Tibial nerve (tissue), 4 donors: Measurements from ENCODE around the gene TATDN3.
"Not testable (repeated sequence)": the region's sequence is repeated elsewhere in the genome, so short reads cannot be mapped to it uniquely, and the experiment has no call there.

Source experiments
- EP300 ChIP-seq, 2 donors: sonication (generic); formaldehyde crosslinking; IDR thresholded peaks; one replicate each; pipeline ENCODE4 v1.6.1; 2017; ENCODE audit warnings: antibody characterized with exemption in 2 of 2, mild to moderate bottlenecking in 1 of 2
- POLR2A ChIP-seq, 2 donors: fragments of 450-650 bp; IDR thresholded peaks; one replicate each; pipeline ENCODE4 v1.6.1; 2017; ENCODE audit warnings: antibody characterized with exemption in 2 of 2, mild to moderate bottlenecking in 2 of 2, moderate library complexity in 2 of 2
- TF ChIP-seq, protein P1 (sequence below), 5 experiments: fragments of 200-600 bp in 3 of 5; fragments of 450-650 bp in 2 of 5; sonication (generic) in 3 of 5; IDR thresholded peaks; one replicate each; pipeline ENCODE4 v1.5.1; 2016 to 2019; ENCODE audit warnings: antibody characterized with exemption in 5 of 5, mild to moderate bottlenecking in 3 of 5, moderate library complexity in 2 of 5

DNA sequence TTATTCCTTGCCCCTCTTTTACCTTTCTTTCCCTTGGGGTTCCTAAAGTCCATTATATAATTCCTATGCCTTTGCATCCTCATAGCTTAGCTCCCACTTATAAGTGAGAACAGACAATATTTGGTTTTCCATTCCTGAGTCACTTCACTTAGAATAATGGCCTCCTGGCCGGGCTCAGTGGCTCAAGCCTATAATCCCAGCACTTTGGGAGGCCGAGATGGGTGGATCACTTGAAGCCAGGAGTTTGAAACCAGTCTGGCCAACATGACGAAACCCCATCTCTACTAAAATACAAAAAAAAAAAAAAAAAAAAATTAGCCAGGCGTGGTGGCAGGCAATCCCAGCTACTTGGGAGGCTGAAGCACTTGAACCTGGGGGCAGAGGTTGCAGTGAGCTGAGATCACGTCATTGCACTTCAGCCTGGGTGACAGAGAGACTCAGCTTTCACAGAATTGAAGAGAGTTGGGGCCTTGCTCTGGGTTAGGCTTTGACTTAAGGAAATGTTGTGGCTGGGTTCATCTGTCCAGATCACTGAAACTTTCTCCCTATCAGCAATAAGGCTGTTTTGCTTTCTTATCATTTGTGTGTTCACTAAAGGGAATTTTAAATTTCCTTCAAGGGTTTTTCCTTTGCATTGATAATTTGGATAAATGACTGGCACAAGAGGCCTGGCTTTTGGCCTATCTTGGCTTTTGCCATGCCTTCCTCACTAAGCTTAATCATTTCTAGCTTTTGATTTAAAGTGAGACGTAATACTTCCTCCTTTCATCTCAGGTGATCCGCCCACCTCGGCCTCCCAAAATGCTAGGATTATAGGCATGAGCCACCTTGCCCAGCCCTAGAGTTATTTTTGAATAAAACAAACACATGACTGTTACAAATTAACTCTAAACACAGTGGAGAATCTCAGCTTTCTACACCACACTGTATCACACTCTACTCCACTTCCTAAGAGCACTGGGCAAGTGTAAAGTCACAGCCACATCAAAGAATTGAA is 41.8 kb downstream of the TATDN3 start:
- not testable (repeated sequence) for TF ChIP-seq POLR2A, EP300 (IDR thresholded peaks at IDR 0.05)
- TF ChIP-seq, protein P1, sequence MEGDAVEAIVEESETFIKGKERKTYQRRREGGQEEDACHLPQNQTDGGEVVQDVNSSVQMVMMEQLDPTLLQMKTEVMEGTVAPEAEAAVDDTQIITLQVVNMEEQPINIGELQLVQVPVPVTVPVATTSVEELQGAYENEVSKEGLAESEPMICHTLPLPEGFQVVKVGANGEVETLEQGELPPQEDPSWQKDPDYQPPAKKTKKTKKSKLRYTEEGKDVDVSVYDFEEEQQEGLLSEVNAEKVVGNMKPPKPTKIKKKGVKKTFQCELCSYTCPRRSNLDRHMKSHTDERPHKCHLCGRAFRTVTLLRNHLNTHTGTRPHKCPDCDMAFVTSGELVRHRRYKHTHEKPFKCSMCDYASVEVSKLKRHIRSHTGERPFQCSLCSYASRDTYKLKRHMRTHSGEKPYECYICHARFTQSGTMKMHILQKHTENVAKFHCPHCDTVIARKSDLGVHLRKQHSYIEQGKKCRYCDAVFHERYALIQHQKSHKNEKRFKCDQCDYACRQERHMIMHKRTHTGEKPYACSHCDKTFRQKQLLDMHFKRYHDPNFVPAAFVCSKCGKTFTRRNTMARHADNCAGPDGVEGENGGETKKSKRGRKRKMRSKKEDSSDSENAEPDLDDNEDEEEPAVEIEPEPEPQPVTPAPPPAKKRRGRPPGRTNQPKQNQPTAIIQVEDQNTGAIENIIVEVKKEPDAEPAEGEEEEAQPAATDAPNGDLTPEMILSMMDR (IDR thresholded peaks at IDR 0.05), result not testable (repeated sequence)
